ENCODE data around the gene NOPCHAP1. TPM values are rescaled to one million over a fixed set of nuclear protein-coding genes. Genes with fewer than 3 reads are reported as not detected.

Gene NOPCHAP1
- total RNA-seq, 1 experiment from 2014 or later = 37.8 TPM

DNA sequence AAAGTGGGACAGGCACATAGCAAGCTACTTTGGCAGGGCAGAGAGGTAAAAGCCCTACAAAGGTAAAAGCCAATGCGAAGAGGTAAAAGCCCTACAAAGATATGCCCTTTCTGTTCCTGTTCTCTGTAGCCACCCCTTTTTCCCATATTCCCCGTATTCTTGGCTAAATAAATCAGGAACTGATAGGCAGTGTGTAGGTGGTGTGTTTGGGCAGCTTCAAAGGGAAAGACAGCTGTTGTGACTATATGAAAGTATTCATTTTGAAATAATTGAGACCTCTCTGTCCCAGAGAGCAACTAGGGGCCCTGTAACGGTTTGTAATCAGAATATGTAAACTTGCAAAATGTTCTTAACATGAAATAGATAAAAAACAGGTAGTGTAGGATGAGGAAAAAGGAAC, 16.8 kb upstream of the NOPCHAP1 start:
- Histone ChIP-seq H3K79me2 (ENCODE audit: low read length) (no peaks in the 10 kb centered on the region), H3K27me3 (ENCODE audit: low read length) (no peaks in the 10 kb centered on the region), H3F3A (ENCODE audit: low read length, unreplicated experiment) (no peaks in the 10 kb centered on the region), H3K9ac (ENCODE audit: low read length) (no peak overlapping the region), H3K4me3 (ENCODE audit: low read length) (no peak overlapping the region), H3K4me1 (ENCODE audit: insufficient read depth, low read length) (peaks cover 1% of the 10 kb centered on the region), H3K27ac (ENCODE audit: low read length) (no peak overlapping the region), H2AFZ (ENCODE audit: low read length) (no peak overlapping the region), H3K9me2 (replicated peaks; ENCODE audit: low read length) (no peaks in the 10 kb centered on the region), H3K36me3 (ENCODE audit: low read depth, low read length) (no peaks in the 10 kb centered on the region), H4K20me1 (ENCODE audit: low read length) (no peaks in the 10 kb centered on the region), H3K4me2 (ENCODE audit: low read length) (no peak overlapping the region), H3K9me3 (ENCODE audit: low read length) (no peaks in the 10 kb centered on the region)
- intact Hi-C loops (cut with micrococcal nuclease) = no loop called here
- DNase-seq (no peak), ATAC-seq (no peak)
- CTCF ChIA-PET = no interaction called here
- TF ChIP-seq EZH2phosphoT487 (IDR thresholded peaks at IDR 0.05; ENCODE audit: borderline replicate concordance, low read length) = no peak
- TF ChIP-seq, protein P1, sequence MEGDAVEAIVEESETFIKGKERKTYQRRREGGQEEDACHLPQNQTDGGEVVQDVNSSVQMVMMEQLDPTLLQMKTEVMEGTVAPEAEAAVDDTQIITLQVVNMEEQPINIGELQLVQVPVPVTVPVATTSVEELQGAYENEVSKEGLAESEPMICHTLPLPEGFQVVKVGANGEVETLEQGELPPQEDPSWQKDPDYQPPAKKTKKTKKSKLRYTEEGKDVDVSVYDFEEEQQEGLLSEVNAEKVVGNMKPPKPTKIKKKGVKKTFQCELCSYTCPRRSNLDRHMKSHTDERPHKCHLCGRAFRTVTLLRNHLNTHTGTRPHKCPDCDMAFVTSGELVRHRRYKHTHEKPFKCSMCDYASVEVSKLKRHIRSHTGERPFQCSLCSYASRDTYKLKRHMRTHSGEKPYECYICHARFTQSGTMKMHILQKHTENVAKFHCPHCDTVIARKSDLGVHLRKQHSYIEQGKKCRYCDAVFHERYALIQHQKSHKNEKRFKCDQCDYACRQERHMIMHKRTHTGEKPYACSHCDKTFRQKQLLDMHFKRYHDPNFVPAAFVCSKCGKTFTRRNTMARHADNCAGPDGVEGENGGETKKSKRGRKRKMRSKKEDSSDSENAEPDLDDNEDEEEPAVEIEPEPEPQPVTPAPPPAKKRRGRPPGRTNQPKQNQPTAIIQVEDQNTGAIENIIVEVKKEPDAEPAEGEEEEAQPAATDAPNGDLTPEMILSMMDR (conservative IDR thresholded peaks at IDR 0.05; ENCODE audit: low read depth, low read length) = no peak
- no peak for TF ChIP-seq EZH2 (IDR thresholded peaks at IDR 0.05; ENCODE audit: low read length, unreplicated experiment)
- POLR2A ChIA-PET (ENCODE audit: unreplicated experiment) = no interaction called here
- BruUV-seq (replicated peaks) = no TSS peak

DNA sequence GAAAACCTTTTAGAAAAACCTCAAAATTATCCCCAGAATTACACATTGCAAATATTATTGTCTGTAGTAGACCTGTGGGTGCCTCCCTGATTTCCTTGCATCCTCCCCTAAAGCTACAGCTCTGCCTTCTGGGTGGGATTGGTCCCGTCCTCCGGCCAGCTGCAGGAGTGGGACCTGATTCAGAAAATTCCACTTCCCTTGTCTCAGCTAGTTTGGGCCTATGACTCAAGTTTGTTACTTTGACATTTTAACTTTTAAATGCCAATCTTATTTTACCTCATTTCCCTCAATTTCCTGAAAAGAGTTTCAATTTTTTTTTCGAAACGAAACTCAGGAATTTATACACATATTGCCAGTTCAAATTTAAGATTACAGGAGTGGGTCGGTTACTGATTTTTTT, 14.8 kb upstream of the NOPCHAP1 start:
- Histone ChIP-seq H3K9me3 (ENCODE audit: low read length) (no peaks in the 10 kb centered on the region), H3K9ac (ENCODE audit: low read length) (no peak overlapping the region), H2AFZ (ENCODE audit: low read length) (no peak overlapping the region), H3K4me3 (ENCODE audit: low read length) (no peak overlapping the region), H3K27ac (ENCODE audit: low read length) (no peak overlapping the region), H3K27me3 (ENCODE audit: low read length) (no peaks in the 10 kb centered on the region), H3K4me1 (ENCODE audit: insufficient read depth, low read length) (peaks cover 9% of the 10 kb centered on the region), H3K4me2 (ENCODE audit: low read length) (no peak overlapping the region), H3K9me2 (replicated peaks; ENCODE audit: low read length) (no peaks in the 10 kb centered on the region), H4K20me1 (ENCODE audit: low read length) (no peaks in the 10 kb centered on the region), H3K36me3 (ENCODE audit: low read depth, low read length) (no peaks in the 10 kb centered on the region), H3F3A (ENCODE audit: low read length, unreplicated experiment) (no peaks in the 10 kb centered on the region), H3K79me2 (ENCODE audit: low read length) (no peaks in the 10 kb centered on the region)
- no TSS peak for BruUV-seq (replicated peaks)
- TF ChIP-seq EZH2 (IDR thresholded peaks at IDR 0.05; ENCODE audit: low read length, unreplicated experiment) (no peak), EZH2phosphoT487 (IDR thresholded peaks at IDR 0.05; ENCODE audit: borderline replicate concordance, low read length) (no peak)
- TF ChIP-seq, protein P1 (conservative IDR thresholded peaks at IDR 0.05; ENCODE audit: low read depth, low read length) = no peak
- CTCF ChIA-PET = no interaction called here
- POLR2A ChIA-PET (ENCODE audit: unreplicated experiment) = no interaction called here
- intact Hi-C loops (cut with micrococcal nuclease) = no loop called here
- no peak for DNase-seq
- no peak for ATAC-seq

DNA sequence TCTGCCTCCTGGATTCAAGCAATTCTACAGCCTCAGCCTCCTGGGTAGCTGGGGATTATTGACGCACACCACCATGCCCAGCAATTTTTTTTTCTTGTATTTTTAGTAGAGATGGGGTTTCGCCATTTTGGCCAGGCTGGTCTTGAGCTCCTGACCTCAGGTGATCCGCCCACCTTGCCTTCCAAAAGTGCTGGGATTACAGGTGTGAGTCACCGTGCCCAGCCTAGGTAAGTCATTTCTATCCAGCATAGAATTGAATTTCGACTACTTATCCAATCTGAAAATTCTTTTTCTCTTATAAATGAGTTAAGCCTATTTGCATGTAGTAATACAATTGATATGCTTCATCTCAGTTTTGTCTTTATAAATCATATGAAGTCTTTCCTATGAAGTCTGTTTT, 12.9 kb upstream of the NOPCHAP1 start:
- H4K20me1 ChIP-seq (ENCODE audit: low read length) = no peaks in the 10 kb centered on the region
- no peaks in the 10 kb centered on the region for H3K9me3 ChIP-seq (ENCODE audit: low read length)
- BruUV-seq (replicated peaks) = no TSS peak
- no peaks in the 10 kb centered on the region for H3K36me3 ChIP-seq (ENCODE audit: low read depth, low read length)
- peaks cover 9% of the 10 kb centered on the region for H3K4me1 ChIP-seq (ENCODE audit: insufficient read depth, low read length)
- no peaks in the 10 kb centered on the region for H3K9me2 ChIP-seq (replicated peaks; ENCODE audit: low read length)
- ATAC-seq (peak; percentile 16; the same call in 1 of the 2 replicates), DNase-seq (peak; percentile 48)
- H3K79me2 ChIP-seq (ENCODE audit: low read length) = no peaks in the 10 kb centered on the region
- H2AFZ ChIP-seq (ENCODE audit: low read length) = no peak overlapping the region
- H3K9ac ChIP-seq (ENCODE audit: low read length) = no peak overlapping the region
- H3K27ac ChIP-seq (ENCODE audit: low read length) = no peak overlapping the region
- no peak overlapping the region for H3K4me3 ChIP-seq (ENCODE audit: low read length)
- ChIA-PET POLR2A (ENCODE audit: unreplicated experiment) (interaction anchor here (0.6 kb wide), 2 partner anchors 85 to 95 kb away, joined by 3 to 6 read pairs; no protein-coding TSS in a partner anchor), CTCF (no interaction called here)
- no peaks in the 10 kb centered on the region for H3K27me3 ChIP-seq (ENCODE audit: low read length)
- intact Hi-C loops (cut with micrococcal nuclease) = no loop called here
- TF ChIP-seq EZH2phosphoT487 (IDR thresholded peaks at IDR 0.05; ENCODE audit: borderline replicate concordance, low read length) (no peak), EZH2 (IDR thresholded peaks at IDR 0.05; ENCODE audit: low read length, unreplicated experiment) (no peak)
- TF ChIP-seq, protein P1 (conservative IDR thresholded peaks at IDR 0.05; ENCODE audit: low read depth, low read length) = no peak
- H3F3A ChIP-seq (ENCODE audit: low read length, unreplicated experiment) = no peaks in the 10 kb centered on the region
- H3K4me2 ChIP-seq (ENCODE audit: low read length) = no peak overlapping the region

All from PC-3 (cell line).